Panc1 (cell line): ENCODE data around the gene P2RY14. TPM values are rescaled to one million over a fixed set of nuclear protein-coding genes. Genes with fewer than 3 reads are reported as not detected.

Experiments used
- ATAC-seq: fragments of 200-7000 bp; cut with Tn5 transposase; 2 replicates; pipeline ENCODE4 v1.9.1; 2020; ENCODE audit warnings: mild to moderate bottlenecking, moderate library complexity
- BruUV-seq: library from RNA; stranded (reverse); fragments of 400-500 nt; replicated peaks from 2 replicates; lab custom pipeline; 2021; lab: Mats Ljungman, UMichigan
- CTCF ChIA-PET: fragments of 300-600 bp; sonication (Branson Sonifier 250); formaldehyde crosslinking; loops from one replicate; lab custom pipeline; 2022; ENCODE audit warnings: antibody characterized with exemption; lab: Charles Lee
- POLR2A ChIA-PET: fragments of 300-600 bp; sonication (Branson Sonifier 250); formaldehyde crosslinking; loops from one replicate; lab custom pipeline; 2022; ENCODE audit warnings: antibody characterized with exemption; lab: Charles Lee
- DNase-seq: peaks from one replicate; pipeline ENCODE4 v3.0.0-alpha.2; 2010; ENCODE audit warnings: low read depth, low spot score
- H3K27ac ChIP-seq: 2 replicates; pipeline ENCODE4 v1.5.1; 2011; ENCODE audit warnings: mild to moderate bottlenecking, low read length, inconsistent platforms
- H3K27me3 ChIP-seq: fragments of 200-500 bp; sonication (Bioruptor generic); 2 replicates; pipeline ENCODE4 v1.6.0; 2014; ENCODE audit warnings: low read length, inconsistent platforms; ENCODE audit not compliant: control insufficient read depth, insufficient read depth
- H3K36me3 ChIP-seq: fragments of 200-500 bp; sonication (Bioruptor generic); 2 replicates; pipeline ENCODE4 v1.5.1; 2014; ENCODE audit warnings: inconsistent platforms, mild to moderate bottlenecking, low read length, moderate library complexity; ENCODE audit not compliant: control insufficient read depth, insufficient read depth
- H3K4me1 ChIP-seq: 2 replicates; pipeline ENCODE4 v1.5.1; 2011; ENCODE audit warnings: inconsistent platforms, mild to moderate bottlenecking, low read length, moderate library complexity; ENCODE audit not compliant: control insufficient read depth, insufficient read depth
- H3K4me3 ChIP-seq, 2 experiments: 2 replicates each; pipeline ENCODE4 v1.5.1; 2011 to 2012; ENCODE audit warnings: low read depth in 2 of 2, low read length in 2 of 2, mild to moderate bottlenecking in 2 of 2, inconsistent platforms in 1 of 2, moderate library complexity in 1 of 2
- H3K9me3 ChIP-seq: fragments of 200-500 bp; sonication (Bioruptor generic); 2 replicates; pipeline ENCODE4 v1.5.1; 2014; ENCODE audit warnings: low read depth, mild to moderate bottlenecking, inconsistent platforms, low read length, moderate library complexity; ENCODE audit not compliant: control insufficient read depth, insufficient read depth
- POLR2AphosphoS5 ChIP-seq: IDR thresholded peaks from 2 replicates; pipeline ENCODE4 v1.6.1; 2012; ENCODE audit warnings: mild to moderate bottlenecking, low read depth, low read length, moderate library complexity
- SIN3A ChIP-seq: IDR thresholded peaks from 2 replicates; pipeline ENCODE4 v1.6.1; 2012; ENCODE audit warnings: low read depth, mild to moderate bottlenecking, low read length, moderate library complexity, borderline replicate concordance; ENCODE audit not compliant: insufficient read depth
- TCF7L2 ChIP-seq: IDR thresholded peaks from 2 replicates; pipeline ENCODE4 v1.6.1; 2011; ENCODE audit warnings: mild to moderate bottlenecking, low read depth, low read length, inconsistent platforms
- in situ Hi-C: cut with HindIII; loops from 2 replicates; pipeline ENCODE4 v1.10.0; 2016; ENCODE audit warnings: low sequenced_read_pairs, low pct_unique_long_range_greater_than_20kb
- intact Hi-C: fragments of 100-400 bp; cut with micrococcal nuclease; formaldehyde crosslinking; loops from one replicate; pipeline ENCODE4 v1.10.0; 2022; ENCODE audit not compliant: unreplicated experiment
- total RNA-seq: library from RNA; stranded (reverse); gene quantifications from one replicate; pipeline ENCODE4 v1.2.1, GENCODE V29; 2021; ENCODE audit not compliant: unreplicated experiment
- TF ChIP-seq, protein P1 (sequence below), 2 experiments: IDR thresholded peaks; 2 replicates each; pipeline ENCODE4 v1.6.1; 2011 to 2012; ENCODE audit warnings: low read depth in 2 of 2, control low read depth in 1 of 2, low read length in 1 of 2, mild to moderate bottlenecking in 1 of 2, moderate library complexity in 1 of 2; ENCODE audit not compliant: insufficient read depth in 1 of 2
- TF ChIP-seq, protein P2 (sequence below): fragments of 450-650 bp; IDR thresholded peaks from 2 replicates; pipeline ENCODE4 v1.5.1; 2017; ENCODE audit warnings: mild to moderate bottlenecking

Gene P2RY14
- total RNA-seq, 1 experiment from 2014 or later, result not detected

DNA sequence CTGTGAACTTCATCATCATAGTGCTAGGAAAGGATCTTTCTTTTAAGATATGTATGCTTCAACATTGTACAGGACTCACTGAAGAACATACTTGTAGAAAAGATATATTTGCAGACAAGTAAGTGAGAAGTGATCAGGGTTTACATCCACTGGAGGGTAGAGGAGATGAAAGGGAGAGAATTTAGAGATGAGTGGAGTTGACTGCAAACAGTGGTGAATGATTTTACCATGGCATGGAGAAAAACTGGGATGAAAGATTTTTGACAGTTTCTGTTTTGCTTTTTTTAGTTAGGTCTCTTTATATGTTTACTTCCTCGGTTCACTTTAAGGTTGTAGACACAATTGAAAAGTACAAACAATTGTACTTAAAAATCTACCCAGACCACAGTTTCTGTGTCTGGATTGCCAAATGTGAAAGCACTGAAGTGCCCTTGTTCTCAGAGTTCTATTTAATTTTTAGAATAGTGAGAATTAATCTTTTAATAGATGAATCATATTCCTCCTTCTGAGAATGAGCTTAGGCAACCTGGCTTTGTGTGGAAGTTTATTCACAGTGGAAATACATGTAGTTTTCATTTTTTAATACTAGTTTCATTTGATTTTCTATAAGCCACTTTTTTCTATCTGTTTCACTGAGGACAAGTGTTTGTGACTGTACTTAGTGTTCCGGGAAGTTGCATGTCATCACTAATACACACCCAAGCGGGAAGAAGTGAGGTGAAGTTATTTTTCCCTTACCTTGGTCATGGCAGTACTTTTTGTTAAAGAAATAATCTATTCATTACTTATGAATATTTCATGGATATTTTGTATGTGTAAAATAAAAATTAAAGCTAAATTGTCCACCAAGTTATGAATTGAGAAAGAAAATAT lies 73.6 kb downstream of the P2RY14 start:
- in situ Hi-C loops, result no loop called here
- TF ChIP-seq, protein P1, sequence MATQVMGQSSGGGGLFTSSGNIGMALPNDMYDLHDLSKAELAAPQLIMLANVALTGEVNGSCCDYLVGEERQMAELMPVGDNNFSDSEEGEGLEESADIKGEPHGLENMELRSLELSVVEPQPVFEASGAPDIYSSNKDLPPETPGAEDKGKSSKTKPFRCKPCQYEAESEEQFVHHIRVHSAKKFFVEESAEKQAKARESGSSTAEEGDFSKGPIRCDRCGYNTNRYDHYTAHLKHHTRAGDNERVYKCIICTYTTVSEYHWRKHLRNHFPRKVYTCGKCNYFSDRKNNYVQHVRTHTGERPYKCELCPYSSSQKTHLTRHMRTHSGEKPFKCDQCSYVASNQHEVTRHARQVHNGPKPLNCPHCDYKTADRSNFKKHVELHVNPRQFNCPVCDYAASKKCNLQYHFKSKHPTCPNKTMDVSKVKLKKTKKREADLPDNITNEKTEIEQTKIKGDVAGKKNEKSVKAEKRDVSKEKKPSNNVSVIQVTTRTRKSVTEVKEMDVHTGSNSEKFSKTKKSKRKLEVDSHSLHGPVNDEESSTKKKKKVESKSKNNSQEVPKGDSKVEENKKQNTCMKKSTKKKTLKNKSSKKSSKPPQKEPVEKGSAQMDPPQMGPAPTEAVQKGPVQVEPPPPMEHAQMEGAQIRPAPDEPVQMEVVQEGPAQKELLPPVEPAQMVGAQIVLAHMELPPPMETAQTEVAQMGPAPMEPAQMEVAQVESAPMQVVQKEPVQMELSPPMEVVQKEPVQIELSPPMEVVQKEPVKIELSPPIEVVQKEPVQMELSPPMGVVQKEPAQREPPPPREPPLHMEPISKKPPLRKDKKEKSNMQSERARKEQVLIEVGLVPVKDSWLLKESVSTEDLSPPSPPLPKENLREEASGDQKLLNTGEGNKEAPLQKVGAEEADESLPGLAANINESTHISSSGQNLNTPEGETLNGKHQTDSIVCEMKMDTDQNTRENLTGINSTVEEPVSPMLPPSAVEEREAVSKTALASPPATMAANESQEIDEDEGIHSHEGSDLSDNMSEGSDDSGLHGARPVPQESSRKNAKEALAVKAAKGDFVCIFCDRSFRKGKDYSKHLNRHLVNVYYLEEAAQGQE (IDR thresholded peaks at IDR 0.05; ENCODE audit: insufficient read depth in 1 of 2, low read depth in 2 of 2, low read length in 1 of 2), result no peak
- TF ChIP-seq SIN3A (no peak), TCF7L2 (no peak), POLR2AphosphoS5 (no peak)
- TF ChIP-seq, protein P2, sequence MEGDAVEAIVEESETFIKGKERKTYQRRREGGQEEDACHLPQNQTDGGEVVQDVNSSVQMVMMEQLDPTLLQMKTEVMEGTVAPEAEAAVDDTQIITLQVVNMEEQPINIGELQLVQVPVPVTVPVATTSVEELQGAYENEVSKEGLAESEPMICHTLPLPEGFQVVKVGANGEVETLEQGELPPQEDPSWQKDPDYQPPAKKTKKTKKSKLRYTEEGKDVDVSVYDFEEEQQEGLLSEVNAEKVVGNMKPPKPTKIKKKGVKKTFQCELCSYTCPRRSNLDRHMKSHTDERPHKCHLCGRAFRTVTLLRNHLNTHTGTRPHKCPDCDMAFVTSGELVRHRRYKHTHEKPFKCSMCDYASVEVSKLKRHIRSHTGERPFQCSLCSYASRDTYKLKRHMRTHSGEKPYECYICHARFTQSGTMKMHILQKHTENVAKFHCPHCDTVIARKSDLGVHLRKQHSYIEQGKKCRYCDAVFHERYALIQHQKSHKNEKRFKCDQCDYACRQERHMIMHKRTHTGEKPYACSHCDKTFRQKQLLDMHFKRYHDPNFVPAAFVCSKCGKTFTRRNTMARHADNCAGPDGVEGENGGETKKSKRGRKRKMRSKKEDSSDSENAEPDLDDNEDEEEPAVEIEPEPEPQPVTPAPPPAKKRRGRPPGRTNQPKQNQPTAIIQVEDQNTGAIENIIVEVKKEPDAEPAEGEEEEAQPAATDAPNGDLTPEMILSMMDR, result no peak
- no peak overlapping the region for H3K4me3 ChIP-seq
- no TSS peak for BruUV-seq
- no peaks in the 10 kb centered on the region for H3K27me3 ChIP-seq
- H3K9me3 ChIP-seq, result no peaks in the 10 kb centered on the region
- intact Hi-C loops, result no loop called here
- no peaks in the 10 kb centered on the region for H3K36me3 ChIP-seq
- DNase-seq (no peak), ATAC-seq (no peak)
- no peak overlapping the region for H3K27ac ChIP-seq
- no peaks in the 10 kb centered on the region for H3K4me1 ChIP-seq
- ChIA-PET POLR2A (no interaction called here), CTCF (no interaction called here)

DNA sequence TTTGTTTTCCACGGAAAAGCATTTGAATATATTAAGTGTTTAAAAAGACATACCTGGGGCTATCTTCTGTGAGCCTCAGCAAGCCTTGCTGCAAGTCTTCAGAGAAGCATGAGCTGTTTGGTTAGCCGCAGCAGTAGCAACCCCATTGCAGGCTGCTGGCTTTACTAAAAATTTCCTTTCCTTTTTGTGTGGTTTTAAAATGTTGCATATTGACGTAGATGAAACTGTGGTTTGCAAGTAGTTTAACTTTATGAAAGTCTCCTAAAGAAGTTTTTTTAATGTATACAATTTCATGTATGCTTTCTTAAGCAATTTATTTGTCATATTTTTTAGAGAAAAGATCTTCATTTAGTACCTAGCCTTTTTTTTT lies 75.3 kb downstream of the P2RY14 start, which contains the start of gene GPR171:
TSS of gene GPR171 (minus strand) at position 166 of the 370 bp plus-strand sequence. CDS start 3,830 bp downstream, outside the sequence.
- BruUV-seq, result no TSS peak
- ATAC-seq (no peak), DNase-seq (no peak)
- Histone ChIP-seq H3K27me3 (no peaks in the 10 kb centered on the region), H3K9me3 (no peaks in the 10 kb centered on the region), H3K36me3 (no peaks in the 10 kb centered on the region), H3K27ac (no peak within 1 kb of the TSS), H3K4me1 (no peaks in the 10 kb centered on the region), H3K4me3 (no peak within 1 kb of the TSS)
- ChIA-PET POLR2A (no interaction called here), CTCF (interaction anchor here (0.6 kb wide), 1 partner anchor 257 kb away, joined by 4 read pairs; no protein-coding TSS in a partner anchor)
- in situ Hi-C loops (no loop called here), intact Hi-C loops (no loop called here)
- TF ChIP-seq SIN3A (no peak), TCF7L2 (no peak), POLR2AphosphoS5 (no peak)
- TF ChIP-seq, protein P1 (IDR thresholded peaks at IDR 0.05; ENCODE audit: insufficient read depth in 1 of 2, low read depth in 2 of 2, low read length in 1 of 2), result no peak
- TF ChIP-seq, protein P2, result no peak
